Bronchial epithelial cell (primary cell): ENCODE measurements around the gene VPS45. TPM values are rescaled to one million over a fixed set of nuclear protein-coding genes. Genes with fewer than 3 reads are reported as not detected.

Experiments
- DNase-seq: peaks from one replicate; pipeline ENCODE4 v3.0.0-alpha.2; 2010; ENCODE audit warnings: low read depth
- FAIRE-seq: peaks from 2 replicates; lab custom pipeline; 2011; peaks lifted over from hg19 to GRCh38; lab: Jason Lieb, UNC
- H3K27me3 ChIP-seq: 2 replicates; pipeline ENCODE4 v1.5.1; 2011; ENCODE audit warnings: low read length; ENCODE audit not compliant: control insufficient read depth, insufficient read depth
- H3K36me3 ChIP-seq: 2 replicates; pipeline ENCODE4 v1.5.1; 2011; ENCODE audit warnings: low read length; ENCODE audit not compliant: control insufficient read depth, insufficient read depth
- H3K4me3 ChIP-seq: 2 replicates; pipeline ENCODE4 v1.5.1; 2011; ENCODE audit warnings: mild to moderate bottlenecking, low read depth, low read length, control low read depth
- CTCF ChIP-seq: IDR thresholded peaks from 2 replicates; pipeline ENCODE4 v1.5.1; 2011; ENCODE audit warnings: mild to moderate bottlenecking, moderate library complexity, low read length, control low read depth, inconsistent platforms; ENCODE audit not compliant: insufficient read depth, severe bottlenecking
- total RNA-seq: library from RNA; depleted of rRNA; stranded (reverse); fragments of >200 nt; gene quantifications from 2 replicates; pipeline ENCODE4 v1.2.1, GENCODE V29; 2014

VPS45 gene
- total RNA-seq, 1 donor from 2014 or later, result 21.6 TPM

GRCh38 chr1:150150133-150151021 lies 82.8 kb downstream of the VPS45 start:
- DNase-seq, result no peak
- Histone ChIP-seq H3K4me3 (peak overlapping the region; percentile 46), H3K36me3 (no peaks in the 10 kb centered on the region)

DNA sequence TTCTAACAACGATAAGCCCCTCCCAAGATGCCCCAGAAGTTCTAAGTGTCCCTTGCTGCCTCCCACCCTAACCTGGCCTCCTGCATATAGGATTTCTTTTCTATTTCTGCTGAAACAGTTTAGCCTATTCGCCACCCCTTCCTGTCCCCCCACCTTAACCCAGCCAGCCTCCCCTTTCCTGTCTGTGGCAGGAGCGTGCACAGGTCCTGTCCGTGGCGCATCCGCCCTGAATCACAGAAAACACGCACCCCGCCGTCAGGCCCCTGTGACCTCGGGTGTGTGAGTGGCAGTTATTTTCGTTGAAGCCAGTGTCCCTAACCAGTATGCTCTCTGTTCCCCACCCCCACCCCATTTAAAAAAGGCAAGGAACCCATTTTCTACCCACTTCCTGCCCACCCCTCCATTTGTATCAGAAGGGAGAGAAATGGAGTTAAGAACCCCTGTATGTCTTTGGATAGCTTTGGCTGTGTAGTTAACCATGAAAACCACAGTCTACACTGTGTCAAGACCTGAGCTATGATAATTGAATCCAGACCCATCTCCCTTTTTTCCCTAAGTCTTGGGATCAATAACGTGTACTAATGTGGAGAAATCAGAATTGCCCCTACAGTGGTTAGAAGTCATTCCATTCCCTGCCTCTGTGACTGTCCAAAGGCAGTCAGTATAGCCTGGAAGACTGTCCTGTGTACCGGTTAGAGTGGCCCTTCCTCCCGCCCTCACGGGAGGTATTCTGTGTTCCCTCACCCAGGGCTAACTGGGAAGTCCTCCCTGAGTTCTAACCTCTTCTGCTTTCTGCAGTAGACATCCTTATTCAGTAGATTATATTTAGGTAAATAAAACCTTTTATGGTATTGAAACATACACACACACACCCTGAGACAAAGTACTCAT lies 84.0 kb downstream of the VPS45 start:
- no peak for FAIRE-seq
- no peak for DNase-seq
- H3K36me3 ChIP-seq, result no peaks in the 10 kb centered on the region

More at GRCh38 chr1:150150133-150151021, 82.8 kb downstream of the VPS45 start:
- H3K27me3 ChIP-seq, result no peaks in the 10 kb centered on the region
- no peak for TF ChIP-seq CTCF
- FAIRE-seq, result no peak

GRCh38 chr1:150152182-150152536 lies 84.6 kb downstream of the VPS45 start:
- DNase-seq (no peak), FAIRE-seq (no peak)
- Histone ChIP-seq H3K4me3 (no peak overlapping the region), H3K27me3 (no peaks in the 10 kb centered on the region), H3K36me3 (no peaks in the 10 kb centered on the region)
- no peak for TF ChIP-seq CTCF

More for the DNA sequence above, 84.0 kb downstream of the VPS45 start:
- Histone ChIP-seq H3K4me3 (no peak overlapping the region), H3K27me3 (no peaks in the 10 kb centered on the region)
- TF ChIP-seq CTCF, result no peak

- DNase-seq (peak; percentile 53), FAIRE-seq (no peak)
- Histone ChIP-seq H3K27me3 (no peaks in the 10 kb centered on the region), H3K4me3 (no peak overlapping the region), H3K36me3 (no peaks in the 10 kb centered on the region)
- no peak for TF ChIP-seq CTCF
Observed at GRCh38 chr1:150152772-150153456, 85.3 kb downstream of the VPS45 start.

GRCh38 chr1:150154143-150154542 lies 86.6 kb downstream of the VPS45 start:
- H3K36me3 ChIP-seq, result no peaks in the 10 kb centered on the region
- DNase-seq (no peak), FAIRE-seq (no peak)
- H3K27me3 ChIP-seq, result no peaks in the 10 kb centered on the region
- TF ChIP-seq CTCF, result no peak
- no peak overlapping the region for H3K4me3 ChIP-seq
